GM18505 (cell line): ENCODE data around the gene CATSPERB.
"Not testable (repeated sequence)": the region's sequence is repeated elsewhere in the genome, so short reads cannot be mapped to it uniquely, and the experiment has no call there.

Experiments used
- ATAC-seq: cut with Tn5 transposase; IDR thresholded peaks from one replicate; pipeline ENCODE4 v1.9.1; 2021; ENCODE audit not compliant: unreplicated experiment
- POLR2A ChIP-seq: IDR thresholded peaks from 4 replicates; pipeline ENCODE4 v1.6.1; 2011; ENCODE audit warnings: borderline replicate concordance; ENCODE audit not compliant: insufficient read depth, insufficient read length; ENCODE audit errors: extremely low read depth

CATSPERB gene

GRCh38 chr14:91607322-91608047 lies 124.4 kb downstream of the CATSPERB start:
- ATAC-seq, result no peak
- TF ChIP-seq POLR2A, result no peak

- ATAC-seq, result no peak
- TF ChIP-seq POLR2A, result no peak
These were observed 125.0 kb downstream of the CATSPERB start for GRCh38 chr14:91606851-91607250.

- not testable (repeated sequence) for ATAC-seq
These were observed 127.3 kb downstream of the CATSPERB start for GRCh38 chr14:91604611-91605010.

- no peak for TF ChIP-seq POLR2A
- ATAC-seq, result no peak
These were observed 131.9 kb downstream of the CATSPERB start for GRCh38 chr14:91599994-91600393.

GRCh38 chr14:91595736-91596135 lies 136.2 kb downstream of the CATSPERB start:
- no peak for TF ChIP-seq POLR2A
- no peak for ATAC-seq

- not testable (repeated sequence) for ATAC-seq
These were observed 137.9 kb downstream of the CATSPERB start for GRCh38 chr14:91593957-91594356.

- no peak for TF ChIP-seq POLR2A
These were observed 145.5 kb downstream of the CATSPERB start for GRCh38 chr14:91586410-91586809.

GRCh38 chr14:91585856-91586255 lies 146.0 kb downstream of the CATSPERB start:
- no peak for TF ChIP-seq POLR2A
- ATAC-seq, result no peak

More at GRCh38 chr14:91586410-91586809, 145.5 kb downstream of the CATSPERB start:
- no peak for ATAC-seq

- ATAC-seq, result no peak
- no peak for TF ChIP-seq POLR2A
These were observed 149.1 kb downstream of the CATSPERB start for GRCh38 chr14:91582761-91583160.

GRCh38 chr14:91580876-91581577 lies 150.9 kb downstream of the CATSPERB start:
- no peak for ATAC-seq
- TF ChIP-seq POLR2A, result no peak

- TF ChIP-seq POLR2A, result no peak
- no peak for ATAC-seq
These were observed 154.2 kb downstream of the CATSPERB start for GRCh38 chr14:91577632-91578233.

- TF ChIP-seq POLR2A, result no peak
- no peak for ATAC-seq
These were observed 156.2 kb downstream of the CATSPERB start for GRCh38 chr14:91575469-91576208.
